HG03103 (cell line): ENCODE results near the gene PCED1A.
"Not testable (repeated sequence)": the region's sequence is repeated elsewhere in the genome, so short reads cannot be mapped to it uniquely, and the experiment has no call there.

Source experiments
- ATAC-seq: cut with Tn5 transposase; IDR thresholded peaks from one replicate; pipeline ENCODE4 v1.9.1; 2021; ENCODE audit warnings: low read depth; ENCODE audit not compliant: unreplicated experiment

PCED1A gene

GRCh38 chr20:2834401-2835110 lies 5.9 kb downstream of the PCED1A start:
- no peak for ATAC-seq

- no peak for ATAC-seq
These were observed 6.7 kb downstream of the PCED1A start for GRCh38 chr20:2833761-2834160.

GRCh38 chr20:2831206-2831605 lies 9.2 kb downstream of the PCED1A start:
- not testable (repeated sequence) for ATAC-seq

GRCh38 chr20:2829376-2829775 lies 11.1 kb downstream of the PCED1A start:
- ATAC-seq, result no peak

GRCh38 chr20:2826655-2827054 lies 13.8 kb downstream of the PCED1A start:
- ATAC-seq, result no peak

- no peak for ATAC-seq
These were observed 14.7 kb downstream of the PCED1A start for GRCh38 chr20:2825761-2826160.

GRCh38 chr20:2822073-2822472 lies 18.4 kb downstream of the PCED1A start:
- ATAC-seq, result no peak

- ATAC-seq, result no peak
These were observed 19.3 kb downstream of the PCED1A start for GRCh38 chr20:2820896-2821869.

- ATAC-seq, result no peak
These were observed 20.2 kb downstream of the PCED1A start for GRCh38 chr20:2820084-2820895.

GRCh38 chr20:2817891-2818595 lies 22.4 kb downstream of the PCED1A start:
- no peak for ATAC-seq

- ATAC-seq, result no peak
These were observed 23.1 kb downstream of the PCED1A start for GRCh38 chr20:2817341-2817726.

- no peak for ATAC-seq
These were observed 23.7 kb downstream of the PCED1A start for GRCh38 chr20:2816583-2817340.

GRCh38 chr20:2816030-2816582 lies 24.3 kb downstream of the PCED1A start, which contains the start of gene TMEM239:
TSS of gene TMEM239 (plus strand) at chr20:2816364. CDS start at chr20:2816555, 191 bp downstream.
- no peak for ATAC-seq

- no peak for ATAC-seq
These were observed 25.1 kb downstream of the PCED1A start for GRCh38 chr20:2815242-2815900.

GRCh38 chr20:2814587-2815051 lies 25.8 kb downstream of the PCED1A start, which contains the start of gene C20orf141:
TSS of gene C20orf141 (plus strand) at chr20:2814987. CDS start at chr20:2815185, 198 bp downstream.
- ATAC-seq, result no peak

GRCh38 chr20:2814076-2814475 lies 26.4 kb downstream of the PCED1A start:
- ATAC-seq, result no peak

- no peak for ATAC-seq
These were observed 28.3 kb downstream of the PCED1A start for GRCh38 chr20:2812189-2812588.

- ATAC-seq, result no peak
These were observed 30.8 kb downstream of the PCED1A start for GRCh38 chr20:2809690-2810089.
